Transverse colon (tissue), 4 donors: Measurements from ENCODE around the gene HBG1. TPM values are rescaled to one million over a fixed set of nuclear protein-coding genes. Genes with fewer than 3 reads are reported as not detected.

ENCODE experiments used
- total RNA-seq, 4 donors: library from RNA; depleted of rRNA; stranded (reverse); fragments of >200 nt; gene quantifications; one replicate each; pipeline ENCODE4 v1.1.0, GENCODE V29; 2016

The HBG1 gene
- total RNA-seq, 4 donors from 2014 or later: not detected

Other genes starting within 250 kb of the HBG1 start
- not detected for gene OR52J3, start 203.3 kb downstream of the HBG1 start, total RNA-seq
- gene OR52E2, start 190.2 kb downstream of the HBG1 start, total RNA-seq: not detected
- not detected for gene OR52E1, start 180.3 kb downstream of the HBG1 start, total RNA-seq
- not detected for gene OR52A5, start 111.5 kb downstream of the HBG1 start, total RNA-seq
- not detected for gene OR52A1, start 95.1 kb downstream of the HBG1 start, total RNA-seq
- gene OR51V1, start 49.2 kb downstream of the HBG1 start, total RNA-seq: not detected
- gene HBB, start 22.8 kb downstream of the HBG1 start, total RNA-seq: 1 to 10 TPM in 2 of 4 donors, not detected in 2; 1.1 to 2.0 TPM
- gene HBD, start 15.4 kb downstream of the HBG1 start, total RNA-seq: not detected
- not detected for gene HBG2, start 4.9 kb upstream of the HBG1 start, total RNA-seq
- not detected for gene HBE1, start 20.1 kb upstream of the HBG1 start, total RNA-seq
- gene OR51B4, start 52.1 kb upstream of the HBG1 start, total RNA-seq: not detected
- gene OR51B2, start 74.4 kb upstream of the HBG1 start, total RNA-seq: not detected
- gene OR51B5, start 93.7 kb upstream of the HBG1 start, total RNA-seq: not detected
- not detected for gene OR51B6, start 101.7 kb upstream of the HBG1 start, total RNA-seq
- gene OR51M1, start 134.0 kb upstream of the HBG1 start, total RNA-seq: not detected
- not detected for gene OR51Q1, start 172.3 kb upstream of the HBG1 start, total RNA-seq
- not detected for gene OR51I1, start 191.7 kb upstream of the HBG1 start, total RNA-seq
- not detected for gene OR51I2, start 199.5 kb upstream of the HBG1 start, total RNA-seq
- gene OR52D1, start 238.8 kb upstream of the HBG1 start, total RNA-seq: not detected